Tibial nerve (tissue), 4 donors: ENCODE results near the gene TNRC18. TPM values are rescaled to one million over a fixed set of nuclear protein-coding genes. Genes with fewer than 3 reads are reported as not detected.

Source experiments
- DNase-seq, 2 donors: peaks; one replicate each; pipeline ENCODE4 v3.0.0-alpha.2; 2019; ENCODE audit warnings: low spot score in 2 of 2
- H3K27ac ChIP-seq, 4 donors: fragments of 200-600 bp; sonication (generic) in 3 of 4; one replicate each; pipeline ENCODE4 v1.5.1; 2017 to 2019; ENCODE audit warnings: mild to moderate bottlenecking in 1 of 4
- H3K27me3 ChIP-seq, 2 donors: fragments of 200-600 bp; sonication (generic) in 1 of 2; one replicate each; pipeline versions ENCODE4 v1.5.1 to v1.6.0; 2017 to 2019
- H3K36me3 ChIP-seq, 3 donors: fragments of 200-600 bp; sonication (generic); one replicate each; pipeline ENCODE4 v1.5.1; 2018 to 2019
- H3K4me1 ChIP-seq, 4 donors: fragments of 200-600 bp; sonication (generic) in 3 of 4; one replicate each; pipeline ENCODE4 v1.5.1; 2017 to 2019
- H3K4me3 ChIP-seq, 4 donors: fragments of 200-600 bp; sonication (generic) in 3 of 4; one replicate each; pipeline ENCODE4 v1.5.1; 2017 to 2019; ENCODE audit warnings: mild to moderate bottlenecking in 1 of 4, moderate library complexity in 1 of 4
- H3K9me3 ChIP-seq, 4 donors: fragments of 200-600 bp; sonication (generic) in 3 of 4; one replicate each; pipeline ENCODE4 v1.5.1; 2017 to 2019
- CTCF ChIP-seq, 5 experiments: fragments of 200-600 bp in 3 of 5; fragments of 450-650 bp in 2 of 5; sonication (generic) in 3 of 5; IDR thresholded peaks; one replicate each; pipeline ENCODE4 v1.5.1; 2016 to 2019; ENCODE audit warnings: antibody characterized with exemption in 5 of 5, mild to moderate bottlenecking in 3 of 5, moderate library complexity in 2 of 5
- EP300 ChIP-seq, 2 donors: sonication (generic); formaldehyde crosslinking; IDR thresholded peaks; one replicate each; pipeline ENCODE4 v1.6.1; 2017; ENCODE audit warnings: antibody characterized with exemption in 2 of 2, mild to moderate bottlenecking in 1 of 2
- POLR2A ChIP-seq, 2 donors: fragments of 450-650 bp; IDR thresholded peaks; one replicate each; pipeline ENCODE4 v1.6.1; 2017; ENCODE audit warnings: antibody characterized with exemption in 2 of 2, mild to moderate bottlenecking in 2 of 2, moderate library complexity in 2 of 2
- WGBS, 2 donors: methylation state at CpG; one replicate each; pipeline ENCODE4 v1.1.5; 2018; 5-methylcytosine and 5-hydroxymethylcytosine counted together
- total RNA-seq, 4 donors: library from RNA; depleted of rRNA; stranded (reverse); fragments of >200 nt; gene quantifications; one replicate each; pipeline ENCODE4 v1.1.0, GENCODE V29; 2016

The TNRC18 gene
- total RNA-seq, 4 donors from 2014 or later, result 76.9 to 241 (median 147) TPM

- Histone ChIP-seq H3K9me3 (peaks cover 0 to under 1% (median 0%) of the 10 kb centered on the region in 4 donors), H3K27ac (no peak overlapping the region), H3K4me1 (peaks cover 0 to 47% (median 0%) of the 10 kb centered on the region in 4 donors), H3K27me3 (no peaks in the 10 kb centered on the region), H3K4me3 (no peak overlapping the region), H3K36me3 (peaks cover 0 to 20% (median 0%) of the 10 kb centered on the region in 3 donors)
- WGBS, 2 donors, result 78 to 80% methylated on average over 20 of the region's 20 CpGs
- TF ChIP-seq POLR2A (IDR thresholded peaks at IDR 0.05), result no peak
- TF ChIP-seq EP300 (IDR thresholded peaks at IDR 0.05), result no peak
- no peak for TF ChIP-seq CTCF (IDR thresholded peaks at IDR 0.05)
- DNase-seq, result no peak
Measured at GRCh38 chr7:5442757-5443305, 19.2 kb upstream of the TNRC18 start.

- peaks cover 0 to 46% (median 0%) of the 10 kb centered on the region in 4 donors for H3K4me1 ChIP-seq
- H3K9me3 ChIP-seq, result peaks cover 0 to 7% (median 0%) of the 10 kb centered on the region in 4 donors
- no peak for TF ChIP-seq POLR2A (IDR thresholded peaks at IDR 0.05)
- TF ChIP-seq CTCF (IDR thresholded peaks at IDR 0.05), result no peak
- TF ChIP-seq EP300 (IDR thresholded peaks at IDR 0.05), result no peak
- no peak overlapping the region for H3K27ac ChIP-seq
- no peaks in the 10 kb centered on the region for H3K27me3 ChIP-seq
- no peak for DNase-seq
- no peak overlapping the region for H3K4me3 ChIP-seq
- WGBS, 2 donors, result 66 to 71% methylated on average over 10 to 11 of the region's 11 CpGs
- H3K36me3 ChIP-seq, result peaks cover 0 to 29% (median 0%) of the 10 kb centered on the region in 3 donors
Measured at GRCh38 chr7:5441840-5442503, 18.3 kb upstream of the TNRC18 start.

- 88 to 90% methylated on average over 13 to 18 of the region's 24 CpGs for WGBS, 2 donors
- Histone ChIP-seq H3K27ac (no peak overlapping the region), H3K36me3 (peaks cover 0 to 29% (median 0%) of the 10 kb centered on the region in 3 donors), H3K4me1 (peaks cover 0 to 35% (median 0%) of the 10 kb centered on the region in 4 donors), H3K27me3 (no peaks in the 10 kb centered on the region), H3K4me3 (no peak overlapping the region), H3K9me3 (peaks cover 0 to 11% (median 0%) of the 10 kb centered on the region in 4 donors)
- no peak for DNase-seq
- TF ChIP-seq EP300 (IDR thresholded peaks at IDR 0.05), result no peak
- TF ChIP-seq POLR2A (IDR thresholded peaks at IDR 0.05), result no peak
- no peak for TF ChIP-seq CTCF (IDR thresholded peaks at IDR 0.05)
Measured at GRCh38 chr7:5439572-5440496, 16.2 kb upstream of the TNRC18 start.

GRCh38 chr7:5439209-5439571 is 15.6 kb upstream of the TNRC18 start:
- Histone ChIP-seq H3K4me3 (no peak overlapping the region), H3K36me3 (peaks cover 0 to 31% (median 0%) of the 10 kb centered on the region in 3 donors), H3K9me3 (peaks cover 0 to 11% (median 0%) of the 10 kb centered on the region in 4 donors), H3K4me1 (peaks cover 0 to 35% (median 0%) of the 10 kb centered on the region in 4 donors), H3K27ac (no peak overlapping the region), H3K27me3 (no peaks in the 10 kb centered on the region)
- no peak for DNase-seq
- WGBS, 2 donors, result 72 to 81% methylated on average over 3 of the region's 3 CpGs
- no peak for TF ChIP-seq POLR2A (IDR thresholded peaks at IDR 0.05)
- TF ChIP-seq EP300 (IDR thresholded peaks at IDR 0.05), result no peak
- no peak for TF ChIP-seq CTCF (IDR thresholded peaks at IDR 0.05)
